C4-2B (cell line): ENCODE results near the gene RAB39B.
"Not testable (repeated sequence)": the region's sequence is repeated elsewhere in the genome, so short reads cannot be mapped to it uniquely, and the experiment has no call there.

Source experiments
- H3K27ac ChIP-seq: fragments of 450-650 bp; 2 replicates; pipeline ENCODE4 v1.5.1; 2017
- ZFX ChIP-seq: fragments of 450-650 bp; IDR thresholded peaks from 2 replicates; pipeline ENCODE4 v1.6.1; 2017
- TF ChIP-seq, protein P1 (sequence below): fragments of 450-650 bp; conservative IDR thresholded peaks from 2 replicates; pipeline ENCODE4 v1.5.1; 2017; ENCODE audit warnings: mild to moderate bottlenecking

Gene RAB39B

DNA sequence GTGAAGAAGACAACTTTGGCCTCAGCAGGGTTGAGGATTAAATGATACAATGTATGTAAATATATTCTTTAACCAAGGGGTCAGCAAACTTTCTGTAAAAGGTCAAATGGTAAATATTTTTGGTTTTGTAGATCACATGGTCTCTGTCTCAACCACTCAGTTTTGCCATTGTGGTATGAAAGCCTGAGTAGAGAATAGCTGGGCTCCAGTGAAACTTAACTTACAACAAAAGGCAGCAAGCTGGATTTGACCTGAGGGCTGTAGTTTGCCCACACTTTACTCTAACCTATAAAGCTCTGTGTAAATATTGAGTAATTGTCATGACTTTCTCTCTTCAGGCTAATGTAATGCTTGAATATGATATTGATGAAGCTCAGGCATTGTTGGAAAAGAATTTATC lies 28.4 kb downstream of the RAB39B start:
- TF ChIP-seq, protein P1, sequence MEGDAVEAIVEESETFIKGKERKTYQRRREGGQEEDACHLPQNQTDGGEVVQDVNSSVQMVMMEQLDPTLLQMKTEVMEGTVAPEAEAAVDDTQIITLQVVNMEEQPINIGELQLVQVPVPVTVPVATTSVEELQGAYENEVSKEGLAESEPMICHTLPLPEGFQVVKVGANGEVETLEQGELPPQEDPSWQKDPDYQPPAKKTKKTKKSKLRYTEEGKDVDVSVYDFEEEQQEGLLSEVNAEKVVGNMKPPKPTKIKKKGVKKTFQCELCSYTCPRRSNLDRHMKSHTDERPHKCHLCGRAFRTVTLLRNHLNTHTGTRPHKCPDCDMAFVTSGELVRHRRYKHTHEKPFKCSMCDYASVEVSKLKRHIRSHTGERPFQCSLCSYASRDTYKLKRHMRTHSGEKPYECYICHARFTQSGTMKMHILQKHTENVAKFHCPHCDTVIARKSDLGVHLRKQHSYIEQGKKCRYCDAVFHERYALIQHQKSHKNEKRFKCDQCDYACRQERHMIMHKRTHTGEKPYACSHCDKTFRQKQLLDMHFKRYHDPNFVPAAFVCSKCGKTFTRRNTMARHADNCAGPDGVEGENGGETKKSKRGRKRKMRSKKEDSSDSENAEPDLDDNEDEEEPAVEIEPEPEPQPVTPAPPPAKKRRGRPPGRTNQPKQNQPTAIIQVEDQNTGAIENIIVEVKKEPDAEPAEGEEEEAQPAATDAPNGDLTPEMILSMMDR, result no peak
- no peak for TF ChIP-seq ZFX
- H3K27ac ChIP-seq, result no peak overlapping the region

DNA sequence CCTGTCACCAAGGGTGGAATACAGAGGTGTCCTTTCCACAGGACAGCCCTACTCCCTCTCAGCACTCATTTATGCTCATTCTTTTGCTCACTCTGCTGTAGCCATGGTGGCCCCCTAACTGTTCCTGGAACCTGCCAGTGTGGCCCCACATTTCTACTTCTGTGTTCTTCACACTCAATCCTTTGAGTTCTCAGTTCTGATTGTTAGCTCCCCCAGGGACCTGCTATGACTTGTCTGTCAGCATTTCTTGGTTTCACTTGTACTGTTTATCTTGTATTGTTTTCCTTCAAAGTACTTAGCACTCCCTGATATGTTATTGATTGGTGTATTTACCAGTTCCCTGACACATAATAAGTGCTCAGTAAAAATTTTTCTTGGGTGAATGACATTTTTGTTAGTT lies 33.1 kb downstream of the RAB39B start:
- no peak overlapping the region for H3K27ac ChIP-seq
- TF ChIP-seq ZFX, result no peak

DNA sequence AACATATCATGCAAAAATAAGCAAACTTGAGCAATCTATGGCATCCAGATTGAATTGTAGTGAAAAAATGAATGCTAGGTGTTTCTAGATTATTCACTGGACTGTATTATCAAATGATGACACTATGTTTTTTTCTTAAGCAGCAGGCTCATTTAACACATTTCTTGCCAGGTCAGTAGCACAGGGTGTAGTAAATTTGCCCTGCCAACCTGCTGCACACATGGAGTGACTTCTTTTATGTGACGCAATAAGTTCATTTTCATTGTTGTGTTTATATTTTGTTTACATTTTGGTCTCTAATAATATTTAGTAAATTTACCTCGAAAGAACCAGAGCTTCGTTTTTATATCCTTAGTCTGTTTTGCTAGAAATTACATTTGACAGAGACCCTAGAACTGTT lies 38.5 kb downstream of the RAB39B start:
- no peak for TF ChIP-seq ZFX
- TF ChIP-seq, protein P1, result no peak

DNA sequence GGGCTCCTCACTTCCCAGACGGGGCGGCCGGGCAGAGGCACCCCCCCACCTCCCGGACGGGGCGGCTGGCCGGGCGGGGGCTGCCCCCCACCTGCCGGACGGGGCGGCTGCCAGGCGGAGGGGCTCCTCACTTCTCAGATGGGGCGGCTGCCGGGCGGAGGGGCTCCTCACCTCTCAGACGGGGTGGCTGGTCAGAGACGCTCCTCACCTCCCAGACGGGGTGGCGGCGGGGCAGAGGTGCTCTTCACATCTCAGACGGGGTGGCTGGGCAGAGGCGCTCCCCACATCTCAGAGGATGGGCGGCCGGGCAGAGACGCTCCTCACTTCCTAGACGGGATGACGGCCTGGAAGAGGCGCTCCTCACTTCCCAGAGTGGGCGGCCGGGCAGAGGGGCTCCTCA lies 40.5 kb downstream of the RAB39B start:
- H3K27ac ChIP-seq, result not testable (repeated sequence)

More for the DNA sequence above, 38.5 kb downstream of the RAB39B start:
- no peak overlapping the region for H3K27ac ChIP-seq

DNA sequence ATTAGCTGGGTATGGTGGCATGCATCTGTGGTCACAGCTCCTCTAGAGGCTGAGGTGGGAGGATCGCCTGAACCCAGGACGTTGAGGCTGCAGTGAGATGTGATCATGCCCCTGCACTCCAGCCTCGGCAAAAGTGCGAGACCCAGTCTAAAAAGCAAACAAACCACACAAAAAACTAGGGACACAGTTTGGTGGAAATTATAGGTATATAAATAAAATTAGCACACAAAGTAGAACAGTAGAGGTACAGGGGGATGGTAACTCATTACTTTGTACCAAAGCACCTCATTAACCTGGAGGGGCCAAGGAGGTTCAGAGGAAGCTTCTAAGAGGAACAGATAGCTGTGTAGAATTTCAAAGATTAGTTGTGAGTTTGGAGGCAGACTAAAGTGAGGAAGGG lies 42.9 kb downstream of the RAB39B start:
- TF ChIP-seq, protein P1, result no peak
- no peak for TF ChIP-seq ZFX
- no peak overlapping the region for H3K27ac ChIP-seq

DNA sequence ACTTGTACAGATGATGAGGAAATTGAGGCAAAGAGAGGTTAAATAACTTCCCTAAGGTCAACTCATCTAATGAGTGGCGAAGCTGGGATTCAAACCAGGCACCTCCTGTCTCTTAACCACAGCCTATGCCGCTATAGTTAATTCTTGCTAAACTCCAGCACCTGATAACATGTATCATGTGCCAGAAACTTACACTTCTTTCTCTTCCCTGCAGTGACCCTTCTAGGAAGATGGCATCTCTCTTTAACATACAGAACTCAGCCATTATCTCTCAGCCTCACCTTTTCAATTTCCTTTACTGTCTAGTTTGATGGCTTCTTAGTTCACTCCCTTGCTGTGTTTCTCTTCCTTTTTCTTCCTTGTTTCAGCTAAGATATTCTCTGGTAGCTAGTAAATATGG lies 45.5 kb downstream of the RAB39B start:
- no peak overlapping the region for H3K27ac ChIP-seq
- TF ChIP-seq, protein P1, result no peak
- TF ChIP-seq ZFX, result no peak

DNA sequence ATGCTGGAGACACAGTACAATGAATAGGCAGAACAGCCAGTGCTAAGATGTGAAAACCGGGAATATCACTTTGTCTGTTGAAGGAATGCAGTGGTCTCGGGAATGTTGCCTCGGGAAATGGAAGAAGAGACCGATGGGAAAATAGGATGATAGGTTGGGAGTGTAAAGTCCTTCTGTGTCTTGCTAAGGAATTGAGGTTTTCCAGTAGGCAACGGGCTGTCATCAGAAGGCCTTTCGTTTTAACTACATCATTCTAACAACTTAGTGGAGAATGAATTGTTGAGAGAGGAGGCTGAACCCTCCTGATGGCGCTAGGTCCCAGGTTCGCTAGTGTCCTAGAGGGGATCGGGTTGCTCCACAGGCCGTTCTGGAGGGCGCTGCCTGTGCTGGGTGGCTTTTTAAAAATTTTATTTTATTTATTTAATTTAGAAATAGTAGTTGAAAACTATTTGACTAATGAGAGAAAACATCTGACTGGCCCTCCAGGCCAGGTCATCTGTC lies 47.3 kb downstream of the RAB39B start:
- TF ChIP-seq, protein P1, result peak; percentile 25
- TF ChIP-seq ZFX, result no peak
- peak overlapping the region; percentile 91 for H3K27ac ChIP-seq

DNA sequence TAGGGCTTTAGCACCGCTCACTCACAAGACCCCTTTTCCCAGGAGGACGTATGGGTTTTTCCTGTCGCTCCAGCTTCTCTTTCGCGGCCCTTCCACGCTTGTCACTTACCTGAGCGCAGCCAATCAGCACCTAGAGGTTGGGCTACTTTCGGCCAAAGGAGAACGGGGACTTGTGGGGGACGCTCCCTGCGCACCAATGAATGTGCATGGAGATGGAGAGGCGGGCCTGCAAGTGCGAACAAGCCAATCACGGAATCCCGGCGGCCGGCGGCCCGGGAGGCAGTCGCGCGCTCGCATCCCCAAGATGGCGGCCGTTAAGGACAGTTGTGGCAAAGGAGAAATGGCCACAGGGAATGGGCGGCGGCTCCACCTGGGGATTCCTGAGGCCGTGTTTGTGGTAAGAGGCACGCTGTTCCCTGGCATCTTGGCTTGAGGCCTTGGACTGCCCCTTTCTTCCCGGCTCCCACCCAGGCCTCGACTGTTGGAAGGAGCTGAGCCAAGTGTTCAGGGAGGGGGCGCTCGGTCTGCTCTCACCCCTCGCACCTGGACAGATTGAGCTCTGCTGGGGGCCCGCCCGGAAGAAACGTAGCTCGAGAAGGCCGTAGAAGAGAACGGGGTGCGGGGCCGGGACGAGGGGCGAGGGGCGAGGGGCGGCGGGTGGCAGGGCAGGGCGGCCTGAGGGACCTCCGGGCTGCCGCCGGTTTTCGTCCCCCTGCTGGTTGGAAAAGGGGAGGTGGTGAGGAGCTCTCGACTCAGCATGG lies 47.9 kb downstream of the RAB39B start, which contains the start of gene VBP1:
Gene VBP1 (plus strand): TSS at position 282 of the 761 bp plus-strand sequence. CDS start 23 bp downstream, at position 305.
- peak within 1 kb of the TSS; percentile 91 for H3K27ac ChIP-seq
- TF ChIP-seq, protein P1, result peak; percentile 56
- TF ChIP-seq ZFX, result peak; percentile 34
